ENCODE results near the gene CACNA1D.

CACNA1D gene

GRCh38 chr3:53483821-53484220, 10.6 kb upstream of the CACNA1D start:
- Histone ChIP-seq H3K9me3 (ENCODE audit: insufficient read depth, low read length) (no peaks in the 10 kb centered on the region), H4K20me1 (ENCODE audit: low read depth, low read length) (no peaks in the 10 kb centered on the region), H3K79me2 (ENCODE audit: insufficient read depth, low read length) (no peaks in the 10 kb centered on the region), H2AFZ (ENCODE audit: low read depth, low read length, severe bottlenecking) (no peak overlapping the region), H3F3A (ENCODE audit: insufficient read depth) (no peaks in the 10 kb centered on the region), H3K9me2 (replicated peaks; ENCODE audit: insufficient read depth, low read length) (no peaks in the 10 kb centered on the region), H3K9ac (ENCODE audit: low read length) (no peak overlapping the region), H3K27ac (ENCODE audit: low read depth, low read length) (no peak overlapping the region), H3K27me3 (ENCODE audit: low read length) (no peaks in the 10 kb centered on the region), H3K36me3 (ENCODE audit: low read length) (no peaks in the 10 kb centered on the region), H3K4me3 (ENCODE audit: insufficient read depth, low read length, poor library complexity, severe bottlenecking) (no peak overlapping the region), H3K4me2 (ENCODE audit: low read depth, low read length, poor library complexity, severe bottlenecking) (no peak overlapping the region)
- TF ChIP-seq CTCF (IDR thresholded peaks at IDR 0.05; ENCODE audit: insufficient read depth, low read length, poor library complexity, severe bottlenecking), result no peak
- TF ChIP-seq EZH2phosphoT487 (conservative IDR thresholded peaks at IDR 0.05; ENCODE audit: low read length), result no peak

GRCh38 chr3:53484984-53485383, 9.4 kb upstream of the CACNA1D start:
- no peaks in the 10 kb centered on the region for H3K9me2 ChIP-seq (replicated peaks; ENCODE audit: insufficient read depth, low read length)
- no peaks in the 10 kb centered on the region for H4K20me1 ChIP-seq (ENCODE audit: low read depth, low read length)
- no peaks in the 10 kb centered on the region for H3K79me2 ChIP-seq (ENCODE audit: insufficient read depth, low read length)
- H2AFZ ChIP-seq (ENCODE audit: low read depth, low read length, severe bottlenecking), result no peak overlapping the region
- no peaks in the 10 kb centered on the region for H3K9me3 ChIP-seq (ENCODE audit: insufficient read depth, low read length)
- no peak for TF ChIP-seq CTCF (IDR thresholded peaks at IDR 0.05; ENCODE audit: insufficient read depth, low read length, poor library complexity, severe bottlenecking)
- no peak for TF ChIP-seq EZH2phosphoT487 (conservative IDR thresholded peaks at IDR 0.05; ENCODE audit: low read length)
- no peak overlapping the region for H3K4me2 ChIP-seq (ENCODE audit: low read depth, low read length, poor library complexity, severe bottlenecking)
- H3K27ac ChIP-seq (ENCODE audit: low read depth, low read length), result no peak overlapping the region
- no peaks in the 10 kb centered on the region for H3K27me3 ChIP-seq (ENCODE audit: low read length)
- H3K4me3 ChIP-seq (ENCODE audit: insufficient read depth, low read length, poor library complexity, severe bottlenecking), result no peak overlapping the region
- no peak overlapping the region for H3K9ac ChIP-seq (ENCODE audit: low read length)
- H3F3A ChIP-seq (ENCODE audit: insufficient read depth), result no peaks in the 10 kb centered on the region
- no peaks in the 10 kb centered on the region for H3K36me3 ChIP-seq (ENCODE audit: low read length)

- Histone ChIP-seq H4K20me1 (ENCODE audit: low read depth, low read length) (no peaks in the 10 kb centered on the region), H3K36me3 (ENCODE audit: low read length) (no peaks in the 10 kb centered on the region), H3K27me3 (ENCODE audit: low read length) (no peaks in the 10 kb centered on the region), H3K9me2 (replicated peaks; ENCODE audit: insufficient read depth, low read length) (no peaks in the 10 kb centered on the region), H3K79me2 (ENCODE audit: insufficient read depth, low read length) (no peaks in the 10 kb centered on the region), H3K9me3 (ENCODE audit: insufficient read depth, low read length) (no peaks in the 10 kb centered on the region), H2AFZ (ENCODE audit: low read depth, low read length, severe bottlenecking) (no peak overlapping the region), H3F3A (ENCODE audit: insufficient read depth) (no peaks in the 10 kb centered on the region), H3K27ac (ENCODE audit: low read depth, low read length) (no peak overlapping the region), H3K4me2 (ENCODE audit: low read depth, low read length, poor library complexity, severe bottlenecking) (no peak overlapping the region), H3K4me3 (ENCODE audit: insufficient read depth, low read length, poor library complexity, severe bottlenecking) (no peak overlapping the region), H3K9ac (ENCODE audit: low read length) (no peak overlapping the region)
- TF ChIP-seq CTCF (IDR thresholded peaks at IDR 0.05; ENCODE audit: insufficient read depth, low read length, poor library complexity, severe bottlenecking), result no peak
- TF ChIP-seq EZH2phosphoT487 (conservative IDR thresholded peaks at IDR 0.05; ENCODE audit: low read length), result no peak
Measured at GRCh38 chr3:53485675-53486403, 8.6 kb upstream of the CACNA1D start.

All from SU-DHL-6 (cell line).